BLaER1 treated with 17β-estradiol and CSF1 and Interleukin-3, amounts not matched to agents 10 nM and 100 nM (cell line): ENCODE results near the gene TLE1.

ENCODE experiments used
- H3K27ac ChIP-seq, 11 experiments: shearing (Covaris generic); formaldehyde crosslinking; 2 replicates each; pipeline ENCODE4 v1.8.1; 2022
- H3K27me3 ChIP-seq, 11 experiments: shearing (Covaris generic); formaldehyde crosslinking; 2 replicates each; pipeline ENCODE4 v1.8.1; 2022
- H3K36me3 ChIP-seq, 11 experiments: shearing (Covaris generic); formaldehyde crosslinking; 2 replicates each; pipeline ENCODE4 v1.8.1; 2022
- H3K4me1 ChIP-seq, 10 experiments: shearing (Covaris generic); formaldehyde crosslinking; 2 replicates each; pipeline ENCODE4 v1.8.1; 2022
- H3K4me2 ChIP-seq, 11 experiments: shearing (Covaris generic); formaldehyde crosslinking; 2 replicates each; pipeline ENCODE4 v1.8.1; 2022
- H3K4me3 ChIP-seq, 10 experiments: shearing (Covaris generic); formaldehyde crosslinking; 2 replicates each; pipeline ENCODE4 v1.8.1; 2022
- H3K9ac ChIP-seq, 11 experiments: shearing (Covaris generic); formaldehyde crosslinking; 2 replicates each; pipeline ENCODE4 v1.8.1; 2022
- H3K9me3 ChIP-seq, 11 experiments: shearing (Covaris generic); formaldehyde crosslinking; replicated peaks in 1 of 11; 2 replicates each; pipeline ENCODE4 v1.8.1; 2022
- H4K20me1 ChIP-seq, 11 experiments: shearing (Covaris generic); formaldehyde crosslinking; 2 replicates each; pipeline ENCODE4 v1.8.1; 2022
- Cebpa-rat ChIP-seq, 11 experiments: shearing (Covaris generic); IDR thresholded peaks; 2 replicates each; pipeline ENCODE4 v1.8.1; 2022

Gene TLE1

DNA sequence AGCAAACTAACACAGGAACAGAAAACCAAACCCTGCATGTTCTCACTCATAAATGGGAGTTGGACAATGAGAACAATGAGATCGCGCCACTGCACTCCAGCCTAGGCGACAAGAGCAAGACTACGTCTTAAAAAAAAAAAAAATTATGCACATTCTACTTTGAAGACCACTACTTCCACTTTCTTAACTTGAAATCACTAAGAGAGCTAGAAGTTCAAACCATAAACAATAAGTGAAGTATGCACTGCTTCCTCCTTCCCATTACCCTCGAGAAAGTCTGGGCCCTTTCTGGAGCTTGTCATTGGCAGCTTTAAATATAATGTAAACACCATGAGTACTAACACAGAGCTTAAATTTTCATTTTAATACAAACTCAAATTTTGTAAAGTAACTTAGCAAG is 94.9 kb downstream of the TLE1 start:
- no peak overlapping the region for H3K27ac ChIP-seq
- peaks cover 0 to 7% (median 0%) of the 10 kb centered on the region in 11 experiments; a peak in 3 of 22 replicates for H3K9me3 ChIP-seq
- H3K36me3 ChIP-seq, result peaks cover 0 to 42% (median 15%) of the 10 kb centered on the region in 11 experiments; a peak in 15 of 22 replicates
- H3K4me1 ChIP-seq, result peaks cover 45 to 73% (median 69%) of the 10 kb centered on the region in 10 experiments
- H3K9ac ChIP-seq, result no peak overlapping the region
- H3K4me2 ChIP-seq, result peak overlapping the region in 8 of 11 experiments; percentile 17 to 86 (median 67); a peak in 9 of 22 replicates
- H4K20me1 ChIP-seq, result peaks cover 0 to 28% (median 9%) of the 10 kb centered on the region in 11 experiments; a peak in 7 of 22 replicates
- H3K27me3 ChIP-seq, result peaks cover 0 to 30% (median 0%) of the 10 kb centered on the region in 11 experiments; a peak in 6 of 22 replicates
- TF ChIP-seq Cebpa-rat (IDR thresholded peaks at IDR 0.05), result no peak
- no peak overlapping the region for H3K4me3 ChIP-seq

DNA sequence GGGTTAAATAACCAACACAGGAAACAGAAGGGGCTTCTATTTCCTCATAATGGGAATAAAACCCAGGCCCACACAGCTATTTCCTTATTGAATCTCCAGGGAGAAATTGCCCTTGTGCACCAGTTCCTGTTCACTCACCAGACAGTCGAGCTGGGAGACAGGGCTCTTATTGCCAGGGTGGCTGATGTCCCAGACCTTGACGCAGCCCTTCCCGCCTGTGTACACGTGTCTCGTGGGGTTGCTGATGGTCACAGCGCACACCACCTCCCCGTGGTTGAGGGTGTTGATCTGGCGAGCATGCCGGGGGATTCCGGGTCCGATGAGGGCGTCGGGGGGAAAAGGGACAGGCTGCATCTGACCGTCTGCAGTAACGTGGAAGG is 96.5 kb downstream of the TLE1 start:
- Histone ChIP-seq H3K9me3 (peaks cover 0 to 7% (median 0%) of the 10 kb centered on the region in 11 experiments; a peak in 3 of 22 replicates), H3K4me3 (peak overlapping the region in 2 of 10 experiments; percentile 13 to 22; a peak in 1 of 20 replicates), H3K4me2 (peak overlapping the region; percentile 60 to 86 (median 78)), H3K36me3 (peaks cover 0 to 57% (median 28%) of the 10 kb centered on the region in 11 experiments; a peak in 15 of 22 replicates), H3K9ac (peak overlapping the region in 7 of 11 experiments; percentile 4 to 66 (median 33); a peak in 7 of 22 replicates), H4K20me1 (peaks cover 0 to 14% (median 0%) of the 10 kb centered on the region in 11 experiments; a peak in 6 of 22 replicates), H3K27me3 (peaks cover 0 to 21% (median 0%) of the 10 kb centered on the region in 11 experiments; a peak in 6 of 22 replicates), H3K27ac (peak overlapping the region in 9 of 11 experiments; percentile 34 to 81 (median 71); a peak in 15 of 22 replicates), H3K4me1 (peaks cover 30 to 57% (median 54%) of the 10 kb centered on the region in 10 experiments)
- 0 out of 22 replicates have a peak, but pooled peaks of 1 of the 11 experiments have one; percentile 11 for TF ChIP-seq Cebpa-rat (IDR thresholded peaks at IDR 0.05)

DNA sequence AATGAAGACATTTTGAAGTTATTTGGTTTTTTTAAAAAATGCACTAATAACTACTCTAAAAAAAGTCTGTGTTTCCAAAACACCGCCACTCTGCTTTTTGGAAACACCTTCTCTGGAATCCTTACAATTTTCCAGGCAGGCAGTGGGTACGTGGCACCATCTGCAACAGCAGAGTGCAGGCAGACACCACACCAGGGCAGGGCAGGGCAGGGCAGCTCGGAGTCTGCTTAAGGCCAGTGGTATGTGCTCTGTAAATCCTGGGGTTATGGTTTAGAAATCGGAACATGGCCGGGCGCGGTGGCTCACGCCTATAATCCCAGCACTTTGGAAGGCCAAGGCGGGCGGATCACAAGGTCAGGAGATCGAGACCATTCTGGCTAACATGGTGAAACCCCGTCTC is 97.6 kb downstream of the TLE1 start:
- peaks cover 0 to 68% (median 36%) of the 10 kb centered on the region in 11 experiments; a peak in 16 of 22 replicates for H3K36me3 ChIP-seq
- H3K4me2 ChIP-seq, result peak overlapping the region; percentile 60 to 86 (median 78); a peak in 21 of 22 replicates
- H4K20me1 ChIP-seq, result peaks cover 0 to 8% (median 0%) of the 10 kb centered on the region in 11 experiments; a peak in 3 of 22 replicates
- H3K27me3 ChIP-seq, result peaks cover 0 to 10% (median 0%) of the 10 kb centered on the region in 11 experiments; a peak in 4 of 22 replicates
- H3K9me3 ChIP-seq, result peaks cover 0 to 7% (median 0%) of the 10 kb centered on the region in 11 experiments; a peak in 3 of 22 replicates
- peak overlapping the region in 1 of 11 experiments; percentile 33; a peak in 3 of 22 replicates for H3K9ac ChIP-seq
- H3K27ac ChIP-seq, result peak overlapping the region in 6 of 11 experiments; percentile 63 to 81 (median 72); a peak in 10 of 22 replicates
- no peak overlapping the region for H3K4me3 ChIP-seq
- H3K4me1 ChIP-seq, result peaks cover 19 to 46% (median 43%) of the 10 kb centered on the region in 10 experiments
- TF ChIP-seq Cebpa-rat (IDR thresholded peaks at IDR 0.05), result no peak

DNA sequence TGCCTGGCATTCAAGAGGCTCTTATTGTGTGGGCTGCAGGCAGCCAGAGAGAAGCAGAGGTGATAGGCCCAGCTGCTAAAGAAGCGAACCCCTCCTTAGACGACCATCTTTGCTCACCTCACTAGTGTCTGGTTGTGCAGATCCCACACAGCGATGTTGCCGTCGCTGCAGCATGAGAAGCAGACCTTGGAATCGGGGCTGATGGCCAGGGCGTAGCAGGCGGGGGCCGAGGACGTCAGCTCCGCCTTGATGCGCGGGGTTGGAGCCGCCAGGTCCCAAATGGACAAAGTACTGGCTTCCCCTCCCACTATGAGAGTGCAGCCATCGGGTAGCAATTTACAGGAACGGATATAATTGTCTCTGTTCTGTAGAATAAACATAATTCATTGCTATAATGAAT is 98.7 kb downstream of the TLE1 start:
- Histone ChIP-seq H3K9me3 (peaks cover 0 to 7% (median 0%) of the 10 kb centered on the region in 11 experiments; a peak in 3 of 22 replicates), H4K20me1 (peaks cover 0 to 3% (median 0%) of the 10 kb centered on the region in 11 experiments; a peak in 1 of 22 replicates), H3K4me2 (no peak overlapping the region), H3K27ac (no peak overlapping the region), H3K36me3 (peaks cover 0 to 76% (median 42%) of the 10 kb centered on the region in 11 experiments; a peak in 16 of 22 replicates), H3K4me3 (no peak overlapping the region), H3K4me1 (peaks cover 16 to 35% (median 32%) of the 10 kb centered on the region in 10 experiments), H3K9ac (no peak overlapping the region), H3K27me3 (no peaks in the 10 kb centered on the region)
- TF ChIP-seq Cebpa-rat (IDR thresholded peaks at IDR 0.05), result no peak

DNA sequence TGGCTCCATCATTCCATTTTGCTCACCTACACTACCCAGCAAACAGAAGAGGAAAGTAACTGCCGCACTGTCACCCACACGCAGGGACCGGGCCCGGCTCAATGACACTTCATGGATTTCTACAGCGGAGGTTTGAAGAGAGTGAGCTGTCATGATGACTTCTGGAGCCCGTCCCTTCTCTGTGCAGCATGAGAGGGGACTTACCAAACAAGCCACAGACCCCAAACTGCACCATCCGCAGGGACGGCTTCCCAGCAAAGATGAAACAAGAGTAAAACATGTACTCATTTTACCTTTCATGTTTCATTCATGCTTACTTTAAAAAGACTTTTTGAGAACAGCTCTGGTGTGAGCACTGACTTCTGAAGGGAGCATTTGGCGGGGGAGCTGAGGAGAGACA is 99.5 kb downstream of the TLE1 start:
- Histone ChIP-seq H3K9ac (no peak overlapping the region), H3K4me2 (no peak overlapping the region), H3K4me1 (peaks cover 16 to 33% (median 28%) of the 10 kb centered on the region in 10 experiments), H3K27ac (no peak overlapping the region), H3K9me3 (peaks cover 0 to 7% (median 0%) of the 10 kb centered on the region in 11 experiments; a peak in 3 of 22 replicates), H3K36me3 (peaks cover 0 to 78% (median 51%) of the 10 kb centered on the region in 11 experiments; a peak in 16 of 22 replicates), H3K4me3 (no peak overlapping the region), H4K20me1 (peaks cover 0 to 3% (median 0%) of the 10 kb centered on the region in 11 experiments; a peak in 1 of 22 replicates), H3K27me3 (no peaks in the 10 kb centered on the region)
- TF ChIP-seq Cebpa-rat (IDR thresholded peaks at IDR 0.05), result no peak

DNA sequence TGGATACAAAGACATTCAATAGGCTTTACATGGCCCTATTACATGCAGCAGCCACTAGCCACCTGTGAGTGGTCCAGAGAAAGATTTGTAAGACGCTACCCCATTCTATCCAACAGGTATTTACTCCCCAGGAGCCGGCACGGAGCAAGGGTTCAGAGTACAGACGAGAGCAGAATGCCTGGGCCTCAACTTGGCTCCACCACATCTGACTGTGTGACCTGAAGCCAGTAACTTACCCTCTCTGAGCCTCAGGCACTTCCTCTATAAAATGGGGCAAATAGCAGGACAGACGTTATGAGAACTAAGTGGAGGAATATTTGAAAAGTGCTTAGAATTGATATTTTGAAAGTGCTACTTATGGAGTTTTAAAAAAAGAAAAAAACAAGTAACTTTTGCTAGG is 100.0 kb downstream of the TLE1 start:
- peaks cover 0 to 80% (median 55%) of the 10 kb centered on the region in 11 experiments; a peak in 16 of 22 replicates for H3K36me3 ChIP-seq
- H3K4me3 ChIP-seq, result no peak overlapping the region
- H3K9ac ChIP-seq, result no peak overlapping the region
- H3K4me1 ChIP-seq, result peaks cover 16 to 29% (median 28%) of the 10 kb centered on the region in 10 experiments
- H4K20me1 ChIP-seq, result peaks cover 0 to 3% (median 0%) of the 10 kb centered on the region in 11 experiments; a peak in 1 of 22 replicates
- H3K9me3 ChIP-seq, result peaks cover 0 to 7% (median 0%) of the 10 kb centered on the region in 11 experiments; a peak in 3 of 22 replicates
- no peak for TF ChIP-seq Cebpa-rat (IDR thresholded peaks at IDR 0.05)
- H3K27me3 ChIP-seq, result no peaks in the 10 kb centered on the region
- H3K27ac ChIP-seq, result no peak overlapping the region
- H3K4me2 ChIP-seq, result no peak overlapping the region

DNA sequence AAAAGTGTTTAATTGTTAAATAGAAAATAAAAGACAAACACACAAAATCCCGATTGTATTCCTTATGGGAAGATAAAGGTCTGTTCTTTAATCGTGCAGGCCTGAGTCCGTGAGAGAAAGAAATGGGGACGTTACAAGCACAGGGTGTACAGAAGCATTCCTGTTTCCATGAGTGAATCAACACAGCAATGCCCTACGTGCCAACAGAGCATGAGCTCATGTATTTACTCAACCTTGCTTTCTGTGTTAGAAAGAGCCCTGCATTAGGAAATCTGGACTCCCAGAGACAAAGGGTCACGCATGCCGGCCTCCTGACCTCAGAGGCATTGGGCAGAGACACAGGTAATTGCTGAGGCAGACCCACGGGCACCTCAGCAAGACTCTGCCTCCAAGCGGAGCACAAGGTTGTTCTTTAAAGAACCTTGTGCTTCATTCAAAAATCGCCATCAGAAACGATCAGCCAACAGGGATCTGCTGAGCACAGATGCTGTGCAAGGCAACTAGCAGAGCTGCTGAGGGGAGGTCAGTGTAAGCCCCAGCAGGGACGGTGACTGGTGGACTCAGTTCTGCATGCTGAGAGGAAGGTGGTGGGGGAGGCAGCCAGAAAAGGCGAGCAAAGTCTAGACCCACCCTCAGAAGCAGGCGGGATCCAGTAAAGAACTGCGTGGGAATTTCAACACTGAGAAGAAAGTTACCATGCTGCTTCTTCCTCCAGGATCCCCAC is 101.0 kb downstream of the TLE1 start:
- Histone ChIP-seq H3K36me3 (peaks cover 0 to 84% (median 61%) of the 10 kb centered on the region in 11 experiments; a peak in 16 of 22 replicates), H3K27ac (no peak overlapping the region), H3K4me3 (no peak overlapping the region)

DNA sequence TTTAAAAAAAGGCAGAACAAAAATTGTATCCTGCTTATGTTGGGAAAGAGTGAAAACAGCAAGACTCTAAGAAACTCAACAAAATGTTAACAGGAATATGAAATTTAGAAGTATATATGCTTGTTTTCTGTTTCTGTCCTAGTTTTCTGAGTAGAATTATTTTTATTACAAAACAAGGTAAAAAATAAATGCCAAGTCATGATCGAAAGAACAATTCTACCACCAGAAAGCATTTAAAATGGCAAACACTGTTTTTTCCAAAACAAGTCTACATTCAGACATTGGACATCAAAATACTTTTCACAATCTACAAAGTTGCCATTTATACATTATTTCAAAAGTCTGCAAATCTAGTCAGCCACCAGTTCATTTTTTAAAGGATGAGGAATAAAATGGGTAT is 102.6 kb downstream of the TLE1 start:
- Histone ChIP-seq H3K4me3 (no peak overlapping the region), H3K36me3 (peaks cover 0 to 92% (median 66%) of the 10 kb centered on the region in 11 experiments; a peak in 16 of 22 replicates), H3K27me3 (no peaks in the 10 kb centered on the region), H4K20me1 (peaks cover 0 to 3% (median 0%) of the 10 kb centered on the region in 11 experiments; a peak in 1 of 22 replicates), H3K4me2 (no peak overlapping the region), H3K27ac (no peak overlapping the region), H3K9ac (no peak overlapping the region), H3K4me1 (peaks cover 1 to 5% (median 3%) of the 10 kb centered on the region in 10 experiments; a peak in 18 of 20 replicates), H3K9me3 (no peaks in the 10 kb centered on the region)
- TF ChIP-seq Cebpa-rat (IDR thresholded peaks at IDR 0.05), result no peak

More for the DNA sequence above, 101.0 kb downstream of the TLE1 start:
- H3K9me3 ChIP-seq, result no peaks in the 10 kb centered on the region
- no peak for TF ChIP-seq Cebpa-rat (IDR thresholded peaks at IDR 0.05)
- H4K20me1 ChIP-seq, result peaks cover 0 to 3% (median 0%) of the 10 kb centered on the region in 11 experiments; a peak in 1 of 22 replicates
- no peaks in the 10 kb centered on the region for H3K27me3 ChIP-seq
- H3K9ac ChIP-seq, result no peak overlapping the region
- peaks cover 16 to 20% (median 18%) of the 10 kb centered on the region in 10 experiments for H3K4me1 ChIP-seq
- no peak overlapping the region for H3K4me2 ChIP-seq
